Progenitor cell of endocrine pancreas (in vitro differentiated cells): Measurements from ENCODE around the gene CDC42BPA. TPM values are rescaled to one million over a fixed set of nuclear protein-coding genes. Genes with fewer than 3 reads are reported as not detected.

Experiments used
- DNase-seq: peaks from one replicate; pipeline ENCODE4 v3.0.0; 2021; ENCODE audit warnings: low spot score; ENCODE audit not compliant: unreplicated experiment
- H3K27ac Mint-ChIP-seq: 2 replicates; pipeline ENCODE4 v1.8.0; 2021; ENCODE audit warnings: mild to moderate bottlenecking, moderate library complexity, mixed read lengths
- H3K27me3 Mint-ChIP-seq: 2 replicates; pipeline ENCODE4 v1.8.0; 2021; ENCODE audit warnings: mixed read lengths
- H3K36me3 Mint-ChIP-seq: 2 replicates; pipeline ENCODE4 v1.8.0; 2022; ENCODE audit warnings: mixed read lengths; ENCODE audit not compliant: insufficient read depth
- H3K4me1 Mint-ChIP-seq: 2 replicates; pipeline ENCODE4 v1.8.0; 2021; ENCODE audit warnings: low read depth, mixed read lengths
- H3K4me3 Mint-ChIP-seq: 2 replicates; pipeline ENCODE4 v1.8.0; 2021; ENCODE audit warnings: low read depth, mild to moderate bottlenecking, moderate library complexity, mixed read lengths
- H3K9me3 Mint-ChIP-seq: 2 replicates; pipeline ENCODE4 v1.8.0; 2021; ENCODE audit warnings: low read depth, mixed read lengths
- CTCF ChIP-seq: fragments of 200-600 bp; sonication (generic); IDR thresholded peaks from one replicate; pipeline ENCODE4 v1.5.0; 2021; ENCODE audit warnings: antibody characterized with exemption, mild to moderate bottlenecking; ENCODE audit not compliant: unreplicated experiment
- total RNA-seq: library from RNA; stranded (reverse); gene quantifications from 2 replicates; pipeline ENCODE4 v1.2.1, GENCODE V29; 2021

Gene CDC42BPA
- total RNA-seq, 1 donor from 2014 or later, result 32.7 TPM

- Mint-ChIP-seq H3K4me1 (peaks cover 5% of the 10 kb centered on the region), H3K4me3 (no peak overlapping the region), H3K9me3 (no peaks in the 10 kb centered on the region), H3K27ac (no peak overlapping the region), H3K36me3 (peaks cover under 1% of the 10 kb centered on the region), H3K27me3 (no peaks in the 10 kb centered on the region)
- DNase-seq, result no peak
- no peak for TF ChIP-seq CTCF
Measured at GRCh38 chr1:227257964-227258363, 60.3 kb downstream of the CDC42BPA start.

DNA sequence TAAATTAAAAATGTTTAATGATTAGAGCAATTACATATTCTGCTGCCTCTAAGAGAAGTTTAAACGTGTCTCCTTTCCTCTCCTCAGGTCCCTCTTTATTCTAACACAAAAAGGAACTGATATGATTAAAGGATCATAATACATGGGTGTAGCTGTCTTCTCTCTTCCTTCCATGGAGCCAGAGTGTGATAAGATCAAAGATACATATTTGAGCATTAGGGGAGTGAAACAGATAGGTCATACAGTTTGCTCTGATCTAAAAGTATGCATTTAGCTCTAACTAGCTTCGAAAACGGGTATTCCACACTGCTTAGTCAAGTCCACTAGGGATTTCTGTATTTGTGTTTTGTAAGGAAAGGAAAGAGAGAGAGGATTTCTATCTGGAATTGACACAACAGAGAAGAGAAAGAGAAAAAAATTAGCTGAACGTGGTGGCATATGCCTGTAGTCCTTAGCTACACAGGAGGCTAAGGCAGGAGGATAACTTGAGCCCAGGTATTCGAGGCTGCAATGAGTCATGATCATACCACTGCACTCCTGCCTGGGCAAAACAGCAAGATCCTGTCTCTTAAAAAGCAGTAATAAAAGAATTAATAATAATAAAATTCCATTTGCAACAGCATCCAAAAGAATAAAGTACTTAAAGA lies 63.1 kb downstream of the CDC42BPA start:
- DNase-seq, result no peak
- Mint-ChIP-seq H3K36me3 (peaks cover 2% of the 10 kb centered on the region), H3K4me3 (no peak overlapping the region), H3K9me3 (no peaks in the 10 kb centered on the region), H3K27ac (no peak overlapping the region), H3K4me1 (peaks cover 5% of the 10 kb centered on the region), H3K27me3 (no peaks in the 10 kb centered on the region)
- no peak for TF ChIP-seq CTCF

GRCh38 chr1:227253065-227253464 lies 65.2 kb downstream of the CDC42BPA start:
- TF ChIP-seq CTCF, result no peak
- DNase-seq, result no peak
- peaks cover 8% of the 10 kb centered on the region for H3K9me3 Mint-ChIP-seq
- H3K27ac Mint-ChIP-seq, result peak overlapping the region; percentile 17
- peaks cover 5% of the 10 kb centered on the region for H3K36me3 Mint-ChIP-seq
- no peak overlapping the region for H3K4me3 Mint-ChIP-seq
- no peaks in the 10 kb centered on the region for H3K27me3 Mint-ChIP-seq
- H3K4me1 Mint-ChIP-seq, result peaks cover 5% of the 10 kb centered on the region

DNA sequence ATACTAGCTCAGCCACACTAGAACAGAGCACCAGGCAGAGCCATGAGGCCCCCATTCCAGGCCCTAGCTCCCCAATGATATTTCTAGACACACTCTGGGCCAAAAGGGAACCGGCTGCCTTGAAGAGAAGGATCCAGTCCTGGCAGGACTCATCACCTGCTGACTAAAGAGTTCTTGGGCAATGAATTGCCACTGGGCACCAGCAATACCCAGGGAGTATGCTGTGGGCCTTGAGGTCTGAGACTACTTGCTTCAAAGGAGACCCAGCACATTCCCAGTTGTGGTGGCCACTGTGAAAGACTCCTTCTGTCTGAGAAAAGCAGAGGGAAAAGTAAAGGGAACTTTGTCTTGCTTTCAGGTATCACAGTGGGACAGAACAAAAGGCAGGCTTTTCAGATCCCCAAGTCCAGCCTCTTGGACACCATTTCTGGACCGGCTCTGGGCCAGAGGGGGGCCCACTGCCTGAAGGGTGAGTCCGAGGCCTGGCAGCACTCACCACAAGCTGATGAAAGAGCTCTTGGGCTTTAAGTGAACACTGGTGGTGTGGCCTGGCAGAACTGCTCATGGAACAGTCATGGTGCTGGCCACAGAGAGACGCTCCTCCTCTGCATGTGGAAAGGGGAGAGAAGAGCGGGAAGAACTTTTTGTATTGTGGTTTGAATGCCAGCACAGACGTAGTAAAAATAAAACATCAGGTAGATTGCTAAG lies 72.5 kb downstream of the CDC42BPA start:
- DNase-seq, result no peak
- peaks cover 23% of the 10 kb centered on the region for H3K4me1 Mint-ChIP-seq
- H3K27me3 Mint-ChIP-seq, result no peaks in the 10 kb centered on the region
- H3K36me3 Mint-ChIP-seq, result peaks cover 5% of the 10 kb centered on the region
- TF ChIP-seq CTCF, result no peak
- H3K27ac Mint-ChIP-seq, result no peak overlapping the region
- no peak overlapping the region for H3K4me3 Mint-ChIP-seq
- H3K9me3 Mint-ChIP-seq, result peaks cover 8% of the 10 kb centered on the region

GRCh38 chr1:227244339-227245118 lies 73.8 kb downstream of the CDC42BPA start:
- Mint-ChIP-seq H3K36me3 (peaks cover 5% of the 10 kb centered on the region), H3K4me3 (no peak overlapping the region), H3K4me1 (peaks cover 23% of the 10 kb centered on the region), H3K9me3 (peaks cover 8% of the 10 kb centered on the region), H3K27ac (peak overlapping the region; percentile 89), H3K27me3 (no peaks in the 10 kb centered on the region)
- DNase-seq, result no peak
- no peak for TF ChIP-seq CTCF
